Measurements from ENCODE around the gene CYBC1.
"Not testable (repeated sequence)": the region's sequence is repeated elsewhere in the genome, so short reads cannot be mapped to it uniquely, and the experiment has no call there.

The CYBC1 gene

DNA sequence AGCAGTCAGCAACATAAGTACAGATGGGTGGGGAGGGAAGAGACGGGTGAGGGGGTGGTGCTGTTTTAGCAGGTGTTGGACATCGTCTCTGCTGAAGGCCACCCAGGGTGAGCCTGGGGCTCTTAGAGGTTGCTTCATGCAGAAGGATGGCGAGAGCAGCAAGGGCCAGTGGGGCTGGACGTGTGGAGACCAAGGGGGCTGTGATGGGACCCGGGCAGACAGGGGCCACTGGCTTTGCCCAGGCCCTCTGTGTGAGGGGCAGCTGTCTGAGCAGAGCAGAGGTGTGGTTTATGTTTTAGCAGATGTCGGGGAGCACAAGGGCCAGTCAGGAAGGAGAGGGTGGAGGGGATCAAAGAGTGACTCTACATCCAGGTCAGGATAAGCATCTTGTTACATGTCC lies 12.8 kb upstream of the CYBC1 start:
- Histone ChIP-seq H3K4me3 (no peak overlapping the region), H3K4me1 (peaks cover 29% of the 10 kb centered on the region), H3K27ac (no peak overlapping the region), H3K4me2 (no peak overlapping the region), H4K20me1 (peaks cover 97% of the 10 kb centered on the region), H3K27me3 (no peaks in the 10 kb centered on the region), H3K9ac (no peak overlapping the region), H3K36me3 (peaks cover 87% of the 10 kb centered on the region), H3K9me3 (no peaks in the 10 kb centered on the region)
- TF ChIP-seq Cebpa-rat (IDR thresholded peaks at IDR 0.05): no peak

DNA sequence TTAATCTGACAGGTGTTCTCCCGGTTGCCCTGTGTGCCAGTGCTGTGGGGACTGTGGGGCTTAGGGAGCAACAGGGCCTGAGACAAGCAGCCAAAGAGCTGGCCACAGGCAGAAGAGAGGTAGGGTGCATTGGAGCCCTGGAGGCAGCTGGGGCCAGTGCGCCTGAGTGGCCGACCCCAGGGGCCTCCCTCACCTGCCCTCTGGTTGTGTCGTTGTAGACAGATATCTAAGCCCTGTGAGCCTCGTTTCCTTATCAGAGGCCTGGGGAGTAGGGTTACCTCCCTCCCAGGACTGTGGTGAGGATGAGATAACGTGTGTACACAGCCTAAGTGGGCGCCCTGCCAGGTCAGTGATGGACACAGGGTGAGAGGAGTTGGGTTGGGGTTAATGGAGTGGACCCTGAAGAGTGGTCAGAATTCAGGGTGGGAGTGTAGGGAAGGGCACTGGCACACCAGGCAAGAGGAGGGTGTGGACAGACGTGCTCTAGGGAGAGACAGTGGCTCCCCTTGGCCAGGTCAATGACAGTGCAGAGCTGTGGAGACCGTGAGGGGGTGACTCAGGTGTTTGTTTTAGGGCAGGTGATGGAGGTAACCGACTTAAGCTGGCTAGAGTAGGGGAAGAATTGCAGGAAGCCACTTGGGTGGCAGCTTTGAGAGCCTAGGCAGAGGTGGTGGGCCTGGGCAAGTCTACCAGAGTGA lies 11.4 kb upstream of the CYBC1 start:
- Histone ChIP-seq H3K4me2 (no peak overlapping the region), H3K36me3 (peaks cover 73% of the 10 kb centered on the region), H3K9me3 (no peaks in the 10 kb centered on the region), H3K4me1 (peaks cover 39% of the 10 kb centered on the region), H3K27ac (no peak overlapping the region; the same call in 1 of the 2 replicates), H3K27me3 (no peaks in the 10 kb centered on the region), H3K9ac (0 out of 2 replicates have a peak overlapping the region, but pooled peaks have one; percentile 49), H3K4me3 (no peak overlapping the region), H4K20me1 (peaks cover 84% of the 10 kb centered on the region)
- no peak for TF ChIP-seq Cebpa-rat (IDR thresholded peaks at IDR 0.05)

- H3K9ac ChIP-seq: peak overlapping the region; percentile 99
- peak overlapping the region; percentile 100 for H3K4me3 ChIP-seq
- H3K4me1 ChIP-seq: peaks cover 44% of the 10 kb centered on the region
- H3K36me3 ChIP-seq: peaks cover 52% of the 10 kb centered on the region
- H3K9me3 ChIP-seq: peaks cover 12% of the 10 kb centered on the region; the same call in 1 of the 2 replicates
- H3K27ac ChIP-seq, H3K27me3 ChIP-seq: not testable (repeated sequence)
- H3K4me2 ChIP-seq: peak overlapping the region; percentile 97
- H4K20me1 ChIP-seq: peaks cover 63% of the 10 kb centered on the region
These were observed 9.4 kb upstream of the CYBC1 start for GRCh38 chr17:82459936-82460335.

- peaks cover 43% of the 10 kb centered on the region for H3K36me3 ChIP-seq
- H3K9me3 ChIP-seq: peaks cover 22% of the 10 kb centered on the region
- H3K4me3 ChIP-seq: peak overlapping the region; percentile 100
- peak overlapping the region; percentile 99 for H3K9ac ChIP-seq
- peak overlapping the region; percentile 100 for H3K27ac ChIP-seq
- no peak for TF ChIP-seq Cebpa-rat (IDR thresholded peaks at IDR 0.05)
- peak overlapping the region; percentile 97 for H3K4me2 ChIP-seq
- H3K4me1 ChIP-seq: peaks cover 44% of the 10 kb centered on the region
- H4K20me1 ChIP-seq: peaks cover 53% of the 10 kb centered on the region
- H3K27me3 ChIP-seq: no peaks in the 10 kb centered on the region
These were observed 8.4 kb upstream of the CYBC1 start for GRCh38 chr17:82458885-82459424.

DNA sequence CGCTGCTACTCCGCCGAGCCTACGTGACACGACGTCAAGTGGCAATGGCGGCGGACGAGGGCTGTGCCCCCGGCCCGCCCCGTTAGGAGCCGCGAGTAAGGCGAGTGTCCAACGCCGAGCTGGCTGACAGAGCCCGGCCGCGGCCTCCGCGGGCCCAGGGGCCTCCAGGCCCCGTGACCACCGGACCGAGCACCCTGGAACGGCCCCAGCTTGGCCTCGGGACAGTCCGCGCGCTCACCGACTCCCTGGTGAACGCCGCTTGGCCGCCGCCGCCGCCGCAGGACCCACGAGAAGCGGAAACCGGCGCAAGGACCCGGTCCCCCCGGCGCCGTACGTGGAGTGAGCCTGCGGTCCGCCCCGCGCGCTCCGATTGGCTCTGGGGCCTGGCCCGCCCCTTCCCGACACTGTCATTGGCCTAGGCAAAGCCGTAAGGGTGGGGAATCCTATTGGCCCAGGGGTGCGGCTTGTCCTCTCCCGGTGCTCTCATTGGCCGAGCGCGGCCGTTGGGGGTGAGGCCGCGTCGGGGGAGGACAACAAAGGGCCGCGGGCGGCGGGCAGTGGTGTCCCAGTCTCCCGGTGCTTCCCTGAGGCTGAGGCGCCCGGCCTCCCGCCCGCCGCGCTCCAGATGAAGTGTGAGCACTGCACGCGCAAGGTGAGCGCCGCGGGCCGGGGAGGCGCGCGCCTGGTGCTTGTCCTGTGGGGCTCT lies 7.8 kb upstream of the CYBC1 start, which contains the start of gene NARF:
Gene NARF (plus strand): TSS at position 563 of the 706 bp plus-strand sequence. CDS start 63 bp downstream, at position 626.
- H4K20me1 ChIP-seq: peaks cover 47% of the 10 kb centered on the region
- peak within 1 kb of the TSS; percentile 100 for H3K4me3 ChIP-seq
- H3K27me3 ChIP-seq: no peaks in the 10 kb centered on the region
- peaks cover 44% of the 10 kb centered on the region for H3K4me1 ChIP-seq
- H3K9ac ChIP-seq: peak within 1 kb of the TSS; percentile 99
- no peak for TF ChIP-seq Cebpa-rat (IDR thresholded peaks at IDR 0.05)
- H3K36me3 ChIP-seq: peaks cover 36% of the 10 kb centered on the region
- H3K4me2 ChIP-seq: peak within 1 kb of the TSS; percentile 97
- H3K9me3 ChIP-seq: peaks cover 28% of the 10 kb centered on the region
- peak within 1 kb of the TSS; percentile 100 for H3K27ac ChIP-seq

DNA sequence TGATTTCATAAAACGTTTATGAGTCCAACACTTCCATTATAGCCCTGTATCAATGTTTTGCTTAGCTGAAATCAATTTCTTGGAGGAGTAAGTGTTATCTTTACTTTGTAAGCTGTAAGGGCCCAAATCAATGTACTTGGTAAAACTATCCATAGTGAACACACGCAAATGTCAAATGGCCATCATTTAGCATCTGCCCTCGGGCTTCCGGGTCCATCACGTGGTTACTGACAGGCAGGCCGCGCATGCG lies 7.3 kb upstream of the CYBC1 start:
- H3K4me1 ChIP-seq: peaks cover 44% of the 10 kb centered on the region
- peak overlapping the region; percentile 97 for H3K4me2 ChIP-seq
- H3K27ac ChIP-seq: peak overlapping the region; percentile 100
- H3K4me3 ChIP-seq: peak overlapping the region; percentile 100
- H3K27me3 ChIP-seq: no peaks in the 10 kb centered on the region
- peaks cover 31% of the 10 kb centered on the region for H3K9me3 ChIP-seq
- peak overlapping the region; percentile 99 for H3K9ac ChIP-seq
- H4K20me1 ChIP-seq: peaks cover 42% of the 10 kb centered on the region
- no peak for TF ChIP-seq Cebpa-rat (IDR thresholded peaks at IDR 0.05)
- peaks cover 32% of the 10 kb centered on the region for H3K36me3 ChIP-seq

DNA sequence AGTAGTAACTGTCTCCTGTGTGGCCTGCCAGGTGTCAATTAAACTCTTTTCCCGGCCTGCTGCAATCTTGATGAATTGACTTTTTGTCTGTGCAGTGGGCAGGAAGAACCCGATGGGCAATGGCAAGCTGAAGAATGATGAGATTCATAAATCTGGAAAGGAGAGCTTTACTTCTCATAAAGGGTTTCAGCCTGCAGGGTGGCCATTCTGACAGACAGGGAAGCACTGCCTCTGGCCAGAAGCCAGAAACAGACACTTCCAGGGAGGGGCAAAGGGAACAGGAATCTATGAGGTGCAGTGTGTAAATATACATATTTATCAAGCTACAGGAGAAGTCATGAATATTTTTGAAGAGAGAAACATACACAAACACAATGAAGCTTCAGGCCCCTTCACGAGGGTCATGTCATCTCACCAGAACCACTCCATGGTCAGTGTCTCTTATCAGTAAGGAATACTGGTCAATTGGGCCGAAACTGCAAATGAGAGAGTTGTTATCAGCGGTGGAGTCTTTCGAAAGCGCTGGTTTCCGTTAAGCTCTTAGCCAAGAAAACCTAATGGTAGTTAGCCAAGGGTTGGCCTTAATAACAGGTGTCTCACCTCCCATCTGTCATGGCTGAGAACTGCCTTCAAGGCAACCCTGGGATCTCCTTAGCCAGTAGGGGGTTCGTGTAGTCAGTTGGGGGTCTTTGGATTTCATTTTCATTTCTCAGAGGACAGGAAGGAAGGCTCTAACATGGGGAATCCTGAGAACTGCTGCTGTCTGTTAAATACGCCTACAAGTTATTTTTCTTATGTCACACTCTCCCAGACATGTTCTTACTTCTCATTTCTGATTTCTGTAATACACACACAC lies 6.7 kb upstream of the CYBC1 start:
- H3K4me3 ChIP-seq: peak overlapping the region; percentile 100
- H3K4me2 ChIP-seq: peak overlapping the region; percentile 97

DNA sequence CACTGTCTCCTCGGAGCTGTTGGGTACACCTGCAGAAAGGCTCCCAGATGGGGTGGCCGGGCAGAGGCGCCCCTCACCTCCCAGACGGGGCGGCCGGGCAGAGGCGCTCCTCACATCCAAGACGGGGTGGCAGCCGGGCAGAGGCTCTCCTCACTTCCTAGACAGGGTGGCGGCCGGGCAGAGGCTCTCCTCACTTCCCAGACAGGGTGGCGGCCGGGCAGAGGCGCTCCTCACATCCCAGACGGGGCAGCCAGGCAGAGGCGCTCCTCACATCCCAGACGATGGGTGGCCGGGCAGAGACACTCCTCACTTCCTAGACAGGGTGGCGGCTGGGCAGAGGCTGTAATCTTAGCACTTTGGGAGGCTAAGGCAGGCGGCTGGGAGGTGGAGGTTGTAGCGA lies 3.2 kb upstream of the CYBC1 start:
- H3K27ac ChIP-seq, H3K36me3 ChIP-seq, H4K20me1 ChIP-seq, H3K9ac ChIP-seq, H3K4me3 ChIP-seq, H3K27me3 ChIP-seq, H3K4me2 ChIP-seq: not testable (repeated sequence)
- Histone ChIP-seq H3K4me1 (peaks cover 36% of the 10 kb centered on the region), H3K9me3 (peaks cover 36% of the 10 kb centered on the region)

More for the DNA sequence above, 6.7 kb upstream of the CYBC1 start:
- TF ChIP-seq Cebpa-rat (IDR thresholded peaks at IDR 0.05): no peak
- peaks cover 26% of the 10 kb centered on the region for H3K36me3 ChIP-seq
- H4K20me1 ChIP-seq: peaks cover 37% of the 10 kb centered on the region
- H3K27me3 ChIP-seq: no peaks in the 10 kb centered on the region
- peak overlapping the region; percentile 99; the same call in 1 of the 2 replicates for H3K9ac ChIP-seq
- peak overlapping the region; percentile 100 for H3K27ac ChIP-seq
- peaks cover 44% of the 10 kb centered on the region for H3K4me1 ChIP-seq
- H3K9me3 ChIP-seq: peaks cover 36% of the 10 kb centered on the region

- not testable (repeated sequence) for H3K27me3 ChIP-seq, H3K36me3 ChIP-seq, H3K4me3 ChIP-seq
These were observed 2.6 kb upstream of the CYBC1 start for GRCh38 chr17:82453151-82453550.

More at GRCh38 chr17:82453151-82453550, 2.6 kb upstream of the CYBC1 start:
- not testable (repeated sequence) for H3K4me2 ChIP-seq, H3K27ac ChIP-seq, H3K9ac ChIP-seq, H4K20me1 ChIP-seq
- peaks cover 38% of the 10 kb centered on the region for H3K4me1 ChIP-seq
- peaks cover 36% of the 10 kb centered on the region for H3K9me3 ChIP-seq

Data from BLaER1 (cell line).